Testis (tissue), 2 donors: ENCODE measurements around the gene TRIM38.
"Not testable (repeated sequence)": the region's sequence is repeated elsewhere in the genome, so short reads cannot be mapped to it uniquely, and the experiment has no call there.

ENCODE experiments used
- POLR2A ChIP-seq: fragments of 450-650 bp; IDR thresholded peaks from one replicate; pipeline ENCODE4 v1.6.1; 2017; ENCODE audit warnings: antibody characterized with exemption, mild to moderate bottlenecking, moderate library complexity
- TF ChIP-seq, protein P1 (sequence below), 3 experiments: fragments of 450-650 bp in 2 of 3; fragments of 200-600 bp in 1 of 3; sonication (generic) in 1 of 3; IDR thresholded peaks; one replicate each; pipeline ENCODE4 v1.5.1; 2016 to 2019; ENCODE audit warnings: antibody characterized with exemption in 3 of 3, mild to moderate bottlenecking in 2 of 3, moderate library complexity in 1 of 3

DNA sequence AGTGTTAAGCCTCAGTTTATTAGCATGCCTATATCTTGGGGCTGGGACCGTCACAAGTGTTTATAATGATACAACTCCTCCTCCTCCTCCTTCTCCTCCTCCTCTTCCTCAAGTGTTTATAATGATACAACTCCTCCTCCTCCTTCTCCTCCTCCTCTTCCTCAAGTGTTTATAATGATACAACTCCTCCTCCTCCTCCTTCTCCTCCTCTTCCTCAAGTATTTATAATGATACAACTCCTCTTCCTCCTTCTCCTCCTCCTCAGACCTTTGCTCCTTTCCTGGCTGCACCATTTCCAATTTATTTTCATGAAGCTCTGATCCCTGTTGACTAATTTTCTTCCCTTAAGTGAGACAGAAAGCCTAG, 44.3 kb downstream of the TRIM38 start:
- TF ChIP-seq, protein P1, sequence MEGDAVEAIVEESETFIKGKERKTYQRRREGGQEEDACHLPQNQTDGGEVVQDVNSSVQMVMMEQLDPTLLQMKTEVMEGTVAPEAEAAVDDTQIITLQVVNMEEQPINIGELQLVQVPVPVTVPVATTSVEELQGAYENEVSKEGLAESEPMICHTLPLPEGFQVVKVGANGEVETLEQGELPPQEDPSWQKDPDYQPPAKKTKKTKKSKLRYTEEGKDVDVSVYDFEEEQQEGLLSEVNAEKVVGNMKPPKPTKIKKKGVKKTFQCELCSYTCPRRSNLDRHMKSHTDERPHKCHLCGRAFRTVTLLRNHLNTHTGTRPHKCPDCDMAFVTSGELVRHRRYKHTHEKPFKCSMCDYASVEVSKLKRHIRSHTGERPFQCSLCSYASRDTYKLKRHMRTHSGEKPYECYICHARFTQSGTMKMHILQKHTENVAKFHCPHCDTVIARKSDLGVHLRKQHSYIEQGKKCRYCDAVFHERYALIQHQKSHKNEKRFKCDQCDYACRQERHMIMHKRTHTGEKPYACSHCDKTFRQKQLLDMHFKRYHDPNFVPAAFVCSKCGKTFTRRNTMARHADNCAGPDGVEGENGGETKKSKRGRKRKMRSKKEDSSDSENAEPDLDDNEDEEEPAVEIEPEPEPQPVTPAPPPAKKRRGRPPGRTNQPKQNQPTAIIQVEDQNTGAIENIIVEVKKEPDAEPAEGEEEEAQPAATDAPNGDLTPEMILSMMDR (IDR thresholded peaks at IDR 0.05): not testable (repeated sequence)
- TF ChIP-seq POLR2A: not testable (repeated sequence)
